HG02884 (cell line): Measurements from ENCODE around the gene TMEM245.
"Not testable (repeated sequence)": the region's sequence is repeated elsewhere in the genome, so short reads cannot be mapped to it uniquely, and the experiment has no call there.

ENCODE experiments used
- ATAC-seq: cut with Tn5 transposase; IDR thresholded peaks from one replicate; pipeline ENCODE4 v1.9.1; 2021; ENCODE audit warnings: mild to moderate bottlenecking, moderate library complexity; ENCODE audit not compliant: unreplicated experiment

TMEM245 gene

GRCh38 chr9:109072133-109072692 is 47.5 kb downstream of the TMEM245 start:
- no peak for ATAC-seq

GRCh38 chr9:109068764-109069163 is 51.0 kb downstream of the TMEM245 start:
- no peak for ATAC-seq

DNA sequence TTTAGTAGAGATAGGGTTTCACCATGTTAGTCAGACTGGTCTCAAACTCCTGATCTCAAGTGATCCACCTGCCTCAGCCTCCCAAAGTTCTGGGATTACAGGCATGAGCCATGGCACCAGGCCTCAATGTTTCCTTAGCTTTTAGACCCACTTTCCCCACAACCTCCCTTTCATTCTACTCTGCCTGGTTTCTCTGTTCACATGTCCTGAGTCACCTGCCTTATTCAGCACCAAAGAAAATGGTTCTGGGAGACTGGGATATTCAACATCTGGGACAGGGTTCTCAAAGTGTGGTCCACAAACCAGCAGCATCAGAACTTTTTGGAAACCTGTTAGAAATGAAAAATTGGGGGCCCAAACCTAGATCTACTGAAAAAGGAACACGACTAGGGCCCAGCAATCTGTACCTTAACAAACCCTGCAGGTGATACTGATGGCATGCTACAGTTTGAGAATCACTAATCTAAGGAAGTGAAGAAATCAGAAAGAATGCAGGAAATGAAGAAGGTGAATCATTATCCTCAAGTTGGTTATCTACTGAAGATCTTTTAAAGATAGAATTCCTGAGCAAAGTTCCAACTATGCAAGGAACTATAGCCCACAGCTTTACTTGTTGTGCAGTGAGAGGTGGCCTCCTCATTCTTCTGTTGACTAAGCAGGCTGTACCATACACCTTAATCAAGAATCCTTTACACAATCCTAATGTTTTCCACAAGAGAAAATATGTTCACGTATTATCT is 54.6 kb downstream of the TMEM245 start:
- no peak for ATAC-seq

GRCh38 chr9:109063760-109064159 is 56.0 kb downstream of the TMEM245 start:
- ATAC-seq: no peak

DNA sequence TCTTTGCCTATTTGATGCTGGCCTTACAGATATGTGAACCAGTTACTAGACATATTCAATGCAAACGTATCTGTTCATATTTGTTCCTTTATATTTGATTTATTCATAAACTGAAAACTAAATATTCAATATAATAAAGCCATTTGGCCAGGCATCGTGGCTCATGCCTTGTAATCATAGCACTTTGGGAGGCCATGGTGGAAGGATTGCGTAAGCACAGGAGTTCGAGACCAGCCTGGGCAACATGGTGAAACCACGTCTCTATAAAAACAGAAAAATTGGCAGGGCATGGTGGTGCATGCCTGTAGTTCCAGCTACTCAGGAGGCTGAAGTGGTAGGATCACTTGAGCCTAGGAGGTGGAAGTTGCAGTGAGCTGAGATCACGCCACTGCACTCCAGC is 57.2 kb downstream of the TMEM245 start:
- ATAC-seq: no peak

DNA sequence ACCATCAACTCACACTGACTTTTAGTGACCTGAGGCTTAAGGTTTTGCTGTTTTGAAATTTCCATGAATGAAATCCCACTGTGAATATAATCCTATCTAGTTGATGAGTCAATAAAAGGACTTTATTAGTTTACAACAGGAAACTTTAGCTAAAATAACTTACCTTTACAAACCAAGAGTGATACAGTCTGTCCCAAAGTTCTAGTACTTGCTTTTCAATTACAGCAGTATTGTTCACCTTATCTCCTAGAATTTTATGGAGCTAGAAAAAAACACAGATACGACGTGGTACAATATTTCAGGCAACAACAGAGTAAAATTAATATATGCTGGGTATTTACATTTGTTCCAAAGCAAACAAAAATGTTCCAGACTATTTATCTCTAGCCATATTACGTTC is 59.6 kb downstream of the TMEM245 start:
- ATAC-seq: no peak

GRCh38 chr9:109053121-109053520 is 66.6 kb downstream of the TMEM245 start:
- not testable (repeated sequence) for ATAC-seq

DNA sequence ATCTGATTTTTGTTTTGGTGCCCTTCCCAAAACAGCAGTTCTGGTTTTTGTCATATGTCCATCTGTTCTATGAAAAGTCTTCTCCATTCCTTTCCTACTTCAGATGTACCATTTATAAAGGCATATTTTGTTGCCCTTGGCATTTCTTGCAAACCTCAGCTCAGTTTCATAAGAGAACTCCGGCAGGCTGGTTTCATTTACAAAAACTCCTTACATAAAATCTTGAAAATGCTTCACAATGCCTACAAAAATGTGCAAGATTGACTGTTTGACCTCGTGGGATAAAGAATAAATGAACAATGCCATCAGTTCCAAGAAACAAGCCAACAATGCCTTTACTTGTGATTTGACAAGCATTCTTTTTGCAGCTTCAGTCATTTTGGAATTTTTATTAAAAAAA is 67.3 kb downstream of the TMEM245 start:
- no peak for ATAC-seq

GRCh38 chr9:109051733-109052132 is 68.0 kb downstream of the TMEM245 start:
- no peak for ATAC-seq

DNA sequence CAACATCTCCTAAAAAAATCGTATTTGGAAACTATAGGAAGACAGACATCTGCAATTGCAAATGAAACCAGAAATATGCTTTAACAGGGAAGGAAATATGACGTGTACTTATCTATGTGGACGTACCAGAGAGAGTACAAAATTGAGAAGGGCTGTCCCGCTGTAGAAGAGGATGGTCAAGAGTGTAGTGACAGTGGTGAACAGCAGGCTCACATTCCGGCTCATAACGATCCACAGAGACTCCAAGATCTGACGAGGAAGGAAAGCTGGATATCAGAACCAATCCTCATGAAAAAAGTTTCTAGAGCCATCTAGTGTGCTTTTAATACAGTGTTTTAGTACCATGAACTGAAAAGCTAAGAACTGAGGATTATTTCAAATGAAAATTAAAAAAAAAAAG is 69.3 kb downstream of the TMEM245 start:
- ATAC-seq: no peak

DNA sequence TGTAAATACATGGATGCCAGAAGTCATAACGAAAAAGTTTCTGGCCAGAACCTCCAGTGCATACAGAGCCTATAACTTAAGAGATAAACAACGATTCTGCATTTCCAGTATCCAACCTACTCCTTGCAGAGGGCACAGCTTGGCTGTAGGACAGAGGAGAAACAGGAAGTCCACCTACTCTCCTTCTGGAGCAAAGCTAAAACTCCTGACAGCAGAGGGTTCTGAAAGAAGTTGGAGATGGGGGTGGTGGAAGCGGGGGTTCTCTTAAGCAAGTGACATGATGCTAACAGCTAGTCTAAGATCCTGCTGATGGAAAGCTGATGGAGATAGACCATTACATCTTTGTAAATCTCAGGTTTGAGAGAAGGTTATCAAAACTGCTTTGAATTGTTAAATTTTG is 70.9 kb downstream of the TMEM245 start:
- no peak for ATAC-seq

DNA sequence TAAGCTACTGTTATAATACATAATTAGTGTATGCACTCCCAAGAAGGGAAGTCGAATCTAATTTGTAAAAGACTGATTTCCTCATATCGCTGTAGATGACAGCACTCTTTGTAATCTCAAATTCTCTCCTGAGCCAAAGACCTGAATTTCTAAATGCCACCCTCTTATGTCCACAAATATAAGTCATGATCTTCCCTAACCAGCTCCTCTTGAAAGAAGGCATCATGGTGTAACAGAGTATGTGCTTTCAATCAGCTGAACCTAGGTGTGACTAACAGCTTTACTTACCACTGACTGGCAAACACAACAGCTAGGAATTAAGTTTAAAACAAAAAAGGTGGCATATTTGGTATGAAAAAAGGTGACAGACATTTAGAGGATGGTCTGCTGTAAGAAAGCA is 72.5 kb downstream of the TMEM245 start:
- ATAC-seq: no peak

DNA sequence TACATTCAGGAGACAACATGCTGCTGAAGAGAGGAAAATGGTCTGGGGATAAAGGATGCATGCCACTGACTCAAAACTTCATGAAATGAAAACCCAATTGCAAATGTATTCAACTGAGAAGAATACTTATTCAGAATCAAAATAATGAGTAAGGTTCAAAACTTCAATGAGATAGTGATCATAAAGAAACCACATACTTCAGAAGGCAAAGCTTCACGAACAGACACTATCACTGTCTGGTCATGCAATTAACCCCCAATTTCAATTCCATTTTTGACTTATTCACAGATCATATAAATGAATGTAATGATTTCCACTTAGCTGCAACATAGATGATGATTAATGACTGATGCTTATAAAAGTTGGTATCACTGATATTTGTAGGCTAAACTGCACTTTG is 73.4 kb downstream of the TMEM245 start:
- no peak for ATAC-seq

- no peak for ATAC-seq
Measured at GRCh38 chr9:109043578-109043977, 76.2 kb downstream of the TMEM245 start.

DNA sequence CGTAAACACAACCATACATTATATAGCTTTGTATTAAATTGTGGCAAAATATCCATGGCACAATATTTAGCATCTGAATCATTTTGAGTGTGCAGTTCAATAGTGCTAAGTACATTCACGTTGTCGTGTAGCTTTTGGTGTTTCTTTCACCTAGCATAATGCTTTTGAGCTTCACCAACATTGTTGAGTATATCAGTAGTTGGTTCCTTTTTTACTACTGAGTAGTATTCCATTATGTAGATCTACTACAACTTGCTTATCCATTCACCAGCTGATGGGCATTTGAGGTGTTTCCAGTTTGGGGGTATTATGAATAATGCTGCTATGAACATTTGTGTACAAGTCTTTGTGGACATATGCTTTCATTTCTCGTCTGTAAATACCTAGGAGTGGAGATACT is 79.2 kb downstream of the TMEM245 start:
- no peak for ATAC-seq

- ATAC-seq: no peak
Measured at GRCh38 chr9:109039539-109039938, 80.2 kb downstream of the TMEM245 start.

DNA sequence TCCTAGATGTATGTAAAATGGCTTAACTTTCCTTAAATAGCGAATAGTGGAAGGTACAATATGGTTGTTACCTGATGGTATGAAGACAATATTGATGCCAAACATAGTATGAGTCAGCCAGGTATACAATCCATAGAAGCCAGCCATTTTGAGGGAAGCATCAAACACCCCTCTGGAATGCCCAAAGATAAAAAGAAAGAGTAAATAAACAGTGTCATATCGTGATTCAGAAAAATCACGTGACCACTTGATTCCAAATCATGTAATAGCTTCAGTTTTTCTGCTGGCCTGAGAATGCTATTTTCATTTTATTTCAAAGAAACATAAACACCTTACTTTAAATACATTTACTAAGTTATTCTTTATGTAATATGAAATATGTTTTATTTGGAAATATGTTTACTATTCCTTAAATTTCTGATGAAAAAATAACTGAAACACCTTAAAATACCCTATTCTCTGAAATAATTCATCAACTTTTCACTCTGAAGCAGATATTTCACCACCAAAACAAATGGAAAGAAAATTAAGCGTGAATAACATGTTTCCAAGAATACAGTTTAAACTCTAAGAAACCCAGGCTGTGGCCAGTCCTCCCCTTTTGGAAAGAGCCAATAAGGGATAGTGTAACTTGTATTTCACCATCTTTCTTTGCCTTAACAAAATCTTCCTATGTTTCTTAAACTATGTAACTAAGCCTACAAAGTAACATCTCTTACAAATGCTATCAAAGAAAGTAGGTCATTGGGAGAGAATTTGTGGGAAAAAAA is 81.6 kb downstream of the TMEM245 start:
- ATAC-seq: no peak

- ATAC-seq: no peak
Measured at GRCh38 chr9:109036744-109037680, 82.7 kb downstream of the TMEM245 start.

- no peak for ATAC-seq
Measured at GRCh38 chr9:109035684-109036423, 83.9 kb downstream of the TMEM245 start.

- ATAC-seq: no peak
Measured at GRCh38 chr9:109033941-109034700, 85.6 kb downstream of the TMEM245 start.
